CMK (cell line): ENCODE data around the gene SRSF11.

ENCODE experiments used
- DNase-seq: peaks from one replicate; pipeline ENCODE4 v3.0.0-alpha.2; 2010; ENCODE audit warnings: low read depth

SRSF11 gene

GRCh38 chr1:70222716-70223235, 1.6 kb downstream of the SRSF11 start:
- DNase-seq: no peak

GRCh38 chr1:70224954-70225353, 3.8 kb downstream of the SRSF11 start:
- DNase-seq: no peak

GRCh38 chr1:70227439-70227838, 6.3 kb downstream of the SRSF11 start:
- no peak for DNase-seq

GRCh38 chr1:70228670-70229069, 7.5 kb downstream of the SRSF11 start:
- no peak for DNase-seq

- no peak for DNase-seq
Measured at GRCh38 chr1:70231475-70231874, 10.3 kb downstream of the SRSF11 start.

- DNase-seq: no peak
Measured at GRCh38 chr1:70234733-70235132, 13.6 kb downstream of the SRSF11 start.

- DNase-seq: no peak
Measured at GRCh38 chr1:70239940-70240339, 18.8 kb downstream of the SRSF11 start.

- no peak for DNase-seq
Measured at GRCh38 chr1:70247122-70247521, 25.9 kb downstream of the SRSF11 start.

GRCh38 chr1:70247768-70248167, 26.6 kb downstream of the SRSF11 start:
- no peak for DNase-seq

- DNase-seq: no peak
Measured at GRCh38 chr1:70248729-70249128, 27.5 kb downstream of the SRSF11 start.

GRCh38 chr1:70256664-70257063, 35.5 kb downstream of the SRSF11 start:
- no peak for DNase-seq

- DNase-seq: no peak
Measured at GRCh38 chr1:70264839-70265238, 43.7 kb downstream of the SRSF11 start.

- DNase-seq: no peak
Measured at GRCh38 chr1:70265946-70266345, 44.8 kb downstream of the SRSF11 start.

- DNase-seq: no peak
Measured at GRCh38 chr1:70277875-70278274, 56.7 kb downstream of the SRSF11 start.

- no peak for DNase-seq
Measured at GRCh38 chr1:70278710-70279109, 57.5 kb downstream of the SRSF11 start.

- no peak for DNase-seq
Measured at GRCh38 chr1:70284366-70284765, 63.2 kb downstream of the SRSF11 start.

GRCh38 chr1:70286453-70286852, 65.3 kb downstream of the SRSF11 start:
- DNase-seq: no peak

GRCh38 chr1:70288166-70288565, 67.0 kb downstream of the SRSF11 start:
- DNase-seq: no peak

- DNase-seq: no peak
Measured at GRCh38 chr1:70290218-70290617, 69.0 kb downstream of the SRSF11 start.

- no peak for DNase-seq
Measured at GRCh38 chr1:70293186-70293843, 72.1 kb downstream of the SRSF11 start.

GRCh38 chr1:70295749-70296148, 74.6 kb downstream of the SRSF11 start:
- DNase-seq: no peak

GRCh38 chr1:70299472-70299871, 78.3 kb downstream of the SRSF11 start:
- no peak for DNase-seq
